GM23338 (cell line): ENCODE data around the gene MGME1. TPM values are rescaled to one million over a fixed set of nuclear protein-coding genes. Genes with fewer than 3 reads are reported as not detected.

Experiments used
- ATAC-seq: fragments of 200-7000 bp; cut with Tn5 transposase; 3 replicates; pipeline ENCODE4 v1.9.1; 2020
- DNase-seq: peaks from one replicate; pipeline ENCODE4 v3.0.0-alpha.2; 2015; ENCODE audit warnings: low spot score
- H2AFZ ChIP-seq: fragments of 200-600 bp; sonication (generic); 2 replicates; pipeline ENCODE4 v1.8.0; 2016; ENCODE audit warnings: antibody characterized with exemption, mild to moderate bottlenecking, moderate library complexity
- H3F3A ChIP-seq: fragments of 200-600 bp; sonication (generic); replicated peaks from 2 replicates; pipeline ENCODE4 v1.8.0; 2017; ENCODE audit warnings: antibody characterized with exemption, mixed run types, low read depth
- H3K27ac ChIP-seq: fragments of 200-600 bp; sonication (generic); 2 replicates; pipeline ENCODE4 v1.6.1; 2016; ENCODE audit warnings: low read depth
- H3K27me3 ChIP-seq: fragments of 200-600 bp; sonication (generic); 2 replicates; pipeline ENCODE4 v1.8.0; 2016; ENCODE audit warnings: mild to moderate bottlenecking, mixed run types, moderate library complexity; ENCODE audit not compliant: insufficient read depth
- H3K36me3 ChIP-seq: fragments of 200-600 bp; sonication (generic); 2 replicates; pipeline ENCODE4 v1.8.0; 2016; ENCODE audit warnings: mild to moderate bottlenecking; ENCODE audit not compliant: insufficient read depth
- H3K4me1 ChIP-seq: fragments of 200-600 bp; sonication (generic); 2 replicates; pipeline ENCODE4 v1.8.0; 2016; ENCODE audit warnings: mild to moderate bottlenecking, moderate library complexity; ENCODE audit not compliant: insufficient read depth
- H3K4me2 ChIP-seq: fragments of 200-600 bp; sonication (generic); 2 replicates; pipeline ENCODE4 v1.7.1; 2017; ENCODE audit warnings: mixed run types
- H3K4me3 ChIP-seq: fragments of 200-600 bp; sonication (generic); 2 replicates; pipeline ENCODE4 v1.6.1; 2016; ENCODE audit warnings: mixed run types
- H3K79me2 ChIP-seq: fragments of 200-600 bp; sonication (generic); replicated peaks from 2 replicates; pipeline ENCODE4 v1.8.0; 2017; ENCODE audit warnings: mild to moderate bottlenecking; ENCODE audit not compliant: insufficient read depth
- H3K9me2 ChIP-seq: fragments of 200-600 bp; sonication (generic); 2 replicates; pipeline ENCODE4 v1.8.0; 2017; ENCODE audit not compliant: insufficient read depth
- H4K20me1 ChIP-seq: fragments of 200-600 bp; sonication (generic); replicated peaks from 2 replicates; pipeline ENCODE4 v1.8.0; 2017; ENCODE audit warnings: mild to moderate bottlenecking; ENCODE audit not compliant: insufficient read depth
- H3K27ac Mint-ChIP-seq: 2 replicates; pipeline ENCODE4 v1.8.0; 2020; ENCODE audit warnings: inconsistent platforms, mild to moderate bottlenecking, moderate library complexity, mixed read lengths
- H3K27me3 Mint-ChIP-seq: 3 replicates; pipeline ENCODE4 v1.8.0; 2022; ENCODE audit warnings: low read depth, mild to moderate bottlenecking, moderate library complexity, mixed read lengths, inconsistent platforms; ENCODE audit not compliant: insufficient read depth, poor library complexity
- H3K36me3 Mint-ChIP-seq: 3 replicates; pipeline ENCODE4 v1.8.0; 2021; ENCODE audit warnings: low read depth, mild to moderate bottlenecking, inconsistent platforms, moderate library complexity, mixed read lengths
- H3K4me1 Mint-ChIP-seq: 3 replicates; pipeline ENCODE4 v1.8.0; 2020; ENCODE audit warnings: mild to moderate bottlenecking, inconsistent platforms, mixed read lengths
- H3K4me3 Mint-ChIP-seq: 3 replicates; pipeline ENCODE4 v1.8.0; 2021; ENCODE audit warnings: moderate library complexity, mild to moderate bottlenecking, inconsistent platforms, mixed read lengths
- H3K9me3 Mint-ChIP-seq: 3 replicates; pipeline ENCODE4 v1.8.0; 2020; ENCODE audit warnings: moderate library complexity, mild to moderate bottlenecking, inconsistent platforms, mixed read lengths
- CREB1 ChIP-seq: fragments of 250-450 bp; sonication (Bioruptor Pico); IDR thresholded peaks from 2 replicates; pipeline ENCODE4 v1.5.0; 2020; ENCODE audit warnings: low read depth, mild to moderate bottlenecking, moderate library complexity
- EZH2 ChIP-seq: fragments of 200-600 bp; sonication (generic); IDR thresholded peaks from one replicate; pipeline ENCODE4 v1.8.0; 2017; ENCODE audit warnings: antibody characterized with exemption, mild to moderate bottlenecking, low read depth; ENCODE audit not compliant: unreplicated experiment
- JUNB ChIP-seq: IDR thresholded peaks from one replicate; pipeline ENCODE4 v1.6.1; 2016; ENCODE audit warnings: antibody characterized with exemption; ENCODE audit not compliant: unreplicated experiment
- NANOG ChIP-seq: IDR thresholded peaks from 2 replicates; pipeline ENCODE4 v1.6.1; 2016; ENCODE audit warnings: antibody characterized with exemption, borderline replicate concordance
- STAT1 ChIP-seq: IDR thresholded peaks from one replicate; pipeline ENCODE4 v1.6.1; 2016; ENCODE audit warnings: antibody characterized with exemption; ENCODE audit not compliant: unreplicated experiment
- ZNF114 ChIP-seq: fragments of 250-450 bp; sonication (Bioruptor Pico); IDR thresholded peaks from 2 replicates; pipeline ENCODE4 v1.5.0; 2020; ENCODE audit warnings: mild to moderate bottlenecking, moderate library complexity
- ZNF331 ChIP-seq: fragments of 250-450 bp; sonication (Bioruptor Pico); IDR thresholded peaks from 2 replicates; pipeline ENCODE4 v1.5.0; 2020; ENCODE audit warnings: low read depth, mild to moderate bottlenecking, moderate library complexity
- polyA plus RNA-seq: library from polyadenylated mRNA; unstranded; fragments of >200 nt; fragmentation: Nextera tagmentation; extraction: Ambion mirVana; gene quantifications from 2 replicates; pipeline ENCODE4 v1.2.1, GENCODE V29; 2016
- total RNA-seq: library from RNA; depleted of rRNA; stranded (reverse); fragments of >200 nt; shearing (Covaris generic); gene quantifications from 2 replicates; pipeline ENCODE4 v1.2.3, GENCODE V29; 2014
- TF ChIP-seq, protein P1 (sequence below): IDR thresholded peaks from 2 replicates; pipeline ENCODE4 v1.6.1; 2016; ENCODE audit warnings: antibody characterized with exemption
- TF ChIP-seq, protein P2 (sequence below): IDR thresholded peaks from one replicate; pipeline ENCODE4 v1.6.1; 2018; ENCODE audit warnings: antibody characterized with exemption; ENCODE audit not compliant: unreplicated experiment
- TF ChIP-seq, protein P3 (sequence below), 2 experiments: fragments of 200-600 bp in 1 of 2; sonication (generic) in 1 of 2; conservative IDR thresholded peaks; 2 replicates each; pipeline versions ENCODE4 v1.5.1 to v1.6.1; 2016 to 2017; ENCODE audit warnings: antibody characterized with exemption in 2 of 2, low read depth in 2 of 2, mild to moderate bottlenecking in 2 of 2, moderate library complexity in 1 of 2
- TF ChIP-seq, protein P4 (sequence below): fragments of 250-450 bp; sonication (Bioruptor Pico); IDR thresholded peaks from 2 replicates; pipeline ENCODE4 v1.5.0; 2020; ENCODE audit warnings: mild to moderate bottlenecking, moderate library complexity

Gene MGME1
- total and polyA plus RNA-seq, 2 experiments from 2014 or later, result 43.1 to 56.9 TPM

DNA sequence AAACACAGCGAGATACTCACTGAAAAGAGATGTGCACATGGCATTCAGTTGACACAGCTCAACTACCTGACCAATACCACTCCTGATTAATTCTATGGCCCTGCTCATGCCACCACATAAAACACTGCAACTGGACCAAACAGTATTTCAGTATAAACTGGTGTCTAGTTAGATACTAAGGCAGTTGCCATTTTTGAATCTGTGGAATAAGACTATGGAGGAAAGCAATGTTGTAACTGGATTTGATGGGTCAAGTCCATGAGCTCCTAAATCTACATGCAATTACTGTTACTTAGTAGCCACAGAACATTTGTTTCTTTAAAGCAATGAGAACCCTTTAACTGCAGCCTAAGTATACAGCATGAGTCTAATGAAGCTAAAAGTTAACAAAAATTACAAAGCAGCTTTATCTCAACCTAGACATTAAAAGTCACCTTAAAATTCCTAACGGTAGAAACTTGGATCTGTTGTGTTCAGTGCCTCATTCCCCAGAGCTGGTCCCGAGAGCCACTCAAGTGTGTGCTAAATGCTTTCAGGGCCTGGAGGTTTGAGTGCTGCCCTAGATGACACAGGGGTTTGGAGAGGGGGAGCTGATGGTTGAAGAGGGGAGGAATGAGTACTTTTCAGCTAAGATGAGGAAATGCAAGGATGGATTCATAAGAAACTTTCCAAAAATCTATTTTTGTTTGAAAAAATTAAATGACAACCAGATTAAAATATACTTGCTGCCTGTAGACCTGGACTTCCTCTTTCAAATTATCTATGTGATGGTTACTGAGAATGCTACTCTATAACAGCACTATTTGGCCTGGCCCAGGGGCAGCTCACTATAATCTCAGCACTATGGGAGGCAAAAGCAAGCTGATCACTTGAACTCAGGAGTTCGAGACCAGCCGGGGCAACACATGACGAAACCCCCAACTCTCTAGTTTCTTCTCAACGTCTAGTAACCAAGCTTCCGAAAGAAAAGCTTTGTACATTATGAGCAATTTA is 15.8 kb upstream of the MGME1 start (continued):
- TF ChIP-seq, protein P1, sequence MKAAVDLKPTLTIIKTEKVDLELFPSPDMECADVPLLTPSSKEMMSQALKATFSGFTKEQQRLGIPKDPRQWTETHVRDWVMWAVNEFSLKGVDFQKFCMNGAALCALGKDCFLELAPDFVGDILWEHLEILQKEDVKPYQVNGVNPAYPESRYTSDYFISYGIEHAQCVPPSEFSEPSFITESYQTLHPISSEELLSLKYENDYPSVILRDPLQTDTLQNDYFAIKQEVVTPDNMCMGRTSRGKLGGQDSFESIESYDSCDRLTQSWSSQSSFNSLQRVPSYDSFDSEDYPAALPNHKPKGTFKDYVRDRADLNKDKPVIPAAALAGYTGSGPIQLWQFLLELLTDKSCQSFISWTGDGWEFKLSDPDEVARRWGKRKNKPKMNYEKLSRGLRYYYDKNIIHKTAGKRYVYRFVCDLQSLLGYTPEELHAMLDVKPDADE, result no peak

DNA sequence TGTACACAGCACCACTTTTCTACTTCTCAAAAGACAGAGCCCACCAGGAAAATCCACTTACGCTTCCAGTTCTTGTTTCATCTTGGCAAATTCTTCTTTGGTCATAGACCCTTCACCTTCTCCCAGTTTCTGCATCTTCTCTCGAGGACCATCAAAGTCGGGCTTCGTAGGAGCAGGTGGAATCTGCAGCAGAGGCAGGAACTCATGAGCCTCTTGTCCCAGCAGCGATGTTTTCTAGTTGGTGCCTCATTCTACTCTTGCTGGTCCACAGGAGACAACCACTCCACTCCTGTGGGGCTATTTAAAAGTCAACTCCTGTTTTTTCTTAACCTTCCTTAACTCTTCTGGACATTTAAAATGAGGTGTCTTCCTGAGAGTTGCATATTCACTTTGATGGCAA is 14.9 kb upstream of the MGME1 start:
- Mint-ChIP-seq H3K27me3 (peaks cover 3% of the 10 kb centered on the region), H3K36me3 (peaks cover 90% of the 10 kb centered on the region), H3K4me1 (peaks cover 12% of the 10 kb centered on the region), H3K9me3 (no peaks in the 10 kb centered on the region), H3K27ac (no peak overlapping the region), H3K4me3 (no peak overlapping the region)
- Histone ChIP-seq H3K79me2 (peaks cover 100% of the 10 kb centered on the region), H4K20me1 (peaks cover 81% of the 10 kb centered on the region), H3K27me3 (no peaks in the 10 kb centered on the region), H3K9me2 (no peaks in the 10 kb centered on the region), H3K36me3 (peaks cover 67% of the 10 kb centered on the region), H3K4me1 (peaks cover under 1% of the 10 kb centered on the region; the same call in 1 of the 2 replicates), H3K4me2 (no peak overlapping the region), H3F3A (peaks cover 30% of the 10 kb centered on the region), H2AFZ (no peak overlapping the region), H3K27ac (peak overlapping the region; percentile 47), H3K4me3 (no peak overlapping the region)
- ATAC-seq, result no peak
- no peak for DNase-seq
- TF ChIP-seq STAT1 (no peak), ZNF331 (no peak), EZH2 (no peak), ZNF114 (CRISPR knock-in tag) (no peak), JUNB (no peak), CREB1 (CRISPR knock-in tag) (no peak), NANOG (no peak)
- TF ChIP-seq, protein P2, sequence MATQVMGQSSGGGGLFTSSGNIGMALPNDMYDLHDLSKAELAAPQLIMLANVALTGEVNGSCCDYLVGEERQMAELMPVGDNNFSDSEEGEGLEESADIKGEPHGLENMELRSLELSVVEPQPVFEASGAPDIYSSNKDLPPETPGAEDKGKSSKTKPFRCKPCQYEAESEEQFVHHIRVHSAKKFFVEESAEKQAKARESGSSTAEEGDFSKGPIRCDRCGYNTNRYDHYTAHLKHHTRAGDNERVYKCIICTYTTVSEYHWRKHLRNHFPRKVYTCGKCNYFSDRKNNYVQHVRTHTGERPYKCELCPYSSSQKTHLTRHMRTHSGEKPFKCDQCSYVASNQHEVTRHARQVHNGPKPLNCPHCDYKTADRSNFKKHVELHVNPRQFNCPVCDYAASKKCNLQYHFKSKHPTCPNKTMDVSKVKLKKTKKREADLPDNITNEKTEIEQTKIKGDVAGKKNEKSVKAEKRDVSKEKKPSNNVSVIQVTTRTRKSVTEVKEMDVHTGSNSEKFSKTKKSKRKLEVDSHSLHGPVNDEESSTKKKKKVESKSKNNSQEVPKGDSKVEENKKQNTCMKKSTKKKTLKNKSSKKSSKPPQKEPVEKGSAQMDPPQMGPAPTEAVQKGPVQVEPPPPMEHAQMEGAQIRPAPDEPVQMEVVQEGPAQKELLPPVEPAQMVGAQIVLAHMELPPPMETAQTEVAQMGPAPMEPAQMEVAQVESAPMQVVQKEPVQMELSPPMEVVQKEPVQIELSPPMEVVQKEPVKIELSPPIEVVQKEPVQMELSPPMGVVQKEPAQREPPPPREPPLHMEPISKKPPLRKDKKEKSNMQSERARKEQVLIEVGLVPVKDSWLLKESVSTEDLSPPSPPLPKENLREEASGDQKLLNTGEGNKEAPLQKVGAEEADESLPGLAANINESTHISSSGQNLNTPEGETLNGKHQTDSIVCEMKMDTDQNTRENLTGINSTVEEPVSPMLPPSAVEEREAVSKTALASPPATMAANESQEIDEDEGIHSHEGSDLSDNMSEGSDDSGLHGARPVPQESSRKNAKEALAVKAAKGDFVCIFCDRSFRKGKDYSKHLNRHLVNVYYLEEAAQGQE, result no peak
- TF ChIP-seq, protein P3, sequence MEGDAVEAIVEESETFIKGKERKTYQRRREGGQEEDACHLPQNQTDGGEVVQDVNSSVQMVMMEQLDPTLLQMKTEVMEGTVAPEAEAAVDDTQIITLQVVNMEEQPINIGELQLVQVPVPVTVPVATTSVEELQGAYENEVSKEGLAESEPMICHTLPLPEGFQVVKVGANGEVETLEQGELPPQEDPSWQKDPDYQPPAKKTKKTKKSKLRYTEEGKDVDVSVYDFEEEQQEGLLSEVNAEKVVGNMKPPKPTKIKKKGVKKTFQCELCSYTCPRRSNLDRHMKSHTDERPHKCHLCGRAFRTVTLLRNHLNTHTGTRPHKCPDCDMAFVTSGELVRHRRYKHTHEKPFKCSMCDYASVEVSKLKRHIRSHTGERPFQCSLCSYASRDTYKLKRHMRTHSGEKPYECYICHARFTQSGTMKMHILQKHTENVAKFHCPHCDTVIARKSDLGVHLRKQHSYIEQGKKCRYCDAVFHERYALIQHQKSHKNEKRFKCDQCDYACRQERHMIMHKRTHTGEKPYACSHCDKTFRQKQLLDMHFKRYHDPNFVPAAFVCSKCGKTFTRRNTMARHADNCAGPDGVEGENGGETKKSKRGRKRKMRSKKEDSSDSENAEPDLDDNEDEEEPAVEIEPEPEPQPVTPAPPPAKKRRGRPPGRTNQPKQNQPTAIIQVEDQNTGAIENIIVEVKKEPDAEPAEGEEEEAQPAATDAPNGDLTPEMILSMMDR (conservative IDR thresholded peaks at IDR 0.05; ENCODE audit: low read depth in 2 of 2), result no peak
- TF ChIP-seq, protein P4, sequence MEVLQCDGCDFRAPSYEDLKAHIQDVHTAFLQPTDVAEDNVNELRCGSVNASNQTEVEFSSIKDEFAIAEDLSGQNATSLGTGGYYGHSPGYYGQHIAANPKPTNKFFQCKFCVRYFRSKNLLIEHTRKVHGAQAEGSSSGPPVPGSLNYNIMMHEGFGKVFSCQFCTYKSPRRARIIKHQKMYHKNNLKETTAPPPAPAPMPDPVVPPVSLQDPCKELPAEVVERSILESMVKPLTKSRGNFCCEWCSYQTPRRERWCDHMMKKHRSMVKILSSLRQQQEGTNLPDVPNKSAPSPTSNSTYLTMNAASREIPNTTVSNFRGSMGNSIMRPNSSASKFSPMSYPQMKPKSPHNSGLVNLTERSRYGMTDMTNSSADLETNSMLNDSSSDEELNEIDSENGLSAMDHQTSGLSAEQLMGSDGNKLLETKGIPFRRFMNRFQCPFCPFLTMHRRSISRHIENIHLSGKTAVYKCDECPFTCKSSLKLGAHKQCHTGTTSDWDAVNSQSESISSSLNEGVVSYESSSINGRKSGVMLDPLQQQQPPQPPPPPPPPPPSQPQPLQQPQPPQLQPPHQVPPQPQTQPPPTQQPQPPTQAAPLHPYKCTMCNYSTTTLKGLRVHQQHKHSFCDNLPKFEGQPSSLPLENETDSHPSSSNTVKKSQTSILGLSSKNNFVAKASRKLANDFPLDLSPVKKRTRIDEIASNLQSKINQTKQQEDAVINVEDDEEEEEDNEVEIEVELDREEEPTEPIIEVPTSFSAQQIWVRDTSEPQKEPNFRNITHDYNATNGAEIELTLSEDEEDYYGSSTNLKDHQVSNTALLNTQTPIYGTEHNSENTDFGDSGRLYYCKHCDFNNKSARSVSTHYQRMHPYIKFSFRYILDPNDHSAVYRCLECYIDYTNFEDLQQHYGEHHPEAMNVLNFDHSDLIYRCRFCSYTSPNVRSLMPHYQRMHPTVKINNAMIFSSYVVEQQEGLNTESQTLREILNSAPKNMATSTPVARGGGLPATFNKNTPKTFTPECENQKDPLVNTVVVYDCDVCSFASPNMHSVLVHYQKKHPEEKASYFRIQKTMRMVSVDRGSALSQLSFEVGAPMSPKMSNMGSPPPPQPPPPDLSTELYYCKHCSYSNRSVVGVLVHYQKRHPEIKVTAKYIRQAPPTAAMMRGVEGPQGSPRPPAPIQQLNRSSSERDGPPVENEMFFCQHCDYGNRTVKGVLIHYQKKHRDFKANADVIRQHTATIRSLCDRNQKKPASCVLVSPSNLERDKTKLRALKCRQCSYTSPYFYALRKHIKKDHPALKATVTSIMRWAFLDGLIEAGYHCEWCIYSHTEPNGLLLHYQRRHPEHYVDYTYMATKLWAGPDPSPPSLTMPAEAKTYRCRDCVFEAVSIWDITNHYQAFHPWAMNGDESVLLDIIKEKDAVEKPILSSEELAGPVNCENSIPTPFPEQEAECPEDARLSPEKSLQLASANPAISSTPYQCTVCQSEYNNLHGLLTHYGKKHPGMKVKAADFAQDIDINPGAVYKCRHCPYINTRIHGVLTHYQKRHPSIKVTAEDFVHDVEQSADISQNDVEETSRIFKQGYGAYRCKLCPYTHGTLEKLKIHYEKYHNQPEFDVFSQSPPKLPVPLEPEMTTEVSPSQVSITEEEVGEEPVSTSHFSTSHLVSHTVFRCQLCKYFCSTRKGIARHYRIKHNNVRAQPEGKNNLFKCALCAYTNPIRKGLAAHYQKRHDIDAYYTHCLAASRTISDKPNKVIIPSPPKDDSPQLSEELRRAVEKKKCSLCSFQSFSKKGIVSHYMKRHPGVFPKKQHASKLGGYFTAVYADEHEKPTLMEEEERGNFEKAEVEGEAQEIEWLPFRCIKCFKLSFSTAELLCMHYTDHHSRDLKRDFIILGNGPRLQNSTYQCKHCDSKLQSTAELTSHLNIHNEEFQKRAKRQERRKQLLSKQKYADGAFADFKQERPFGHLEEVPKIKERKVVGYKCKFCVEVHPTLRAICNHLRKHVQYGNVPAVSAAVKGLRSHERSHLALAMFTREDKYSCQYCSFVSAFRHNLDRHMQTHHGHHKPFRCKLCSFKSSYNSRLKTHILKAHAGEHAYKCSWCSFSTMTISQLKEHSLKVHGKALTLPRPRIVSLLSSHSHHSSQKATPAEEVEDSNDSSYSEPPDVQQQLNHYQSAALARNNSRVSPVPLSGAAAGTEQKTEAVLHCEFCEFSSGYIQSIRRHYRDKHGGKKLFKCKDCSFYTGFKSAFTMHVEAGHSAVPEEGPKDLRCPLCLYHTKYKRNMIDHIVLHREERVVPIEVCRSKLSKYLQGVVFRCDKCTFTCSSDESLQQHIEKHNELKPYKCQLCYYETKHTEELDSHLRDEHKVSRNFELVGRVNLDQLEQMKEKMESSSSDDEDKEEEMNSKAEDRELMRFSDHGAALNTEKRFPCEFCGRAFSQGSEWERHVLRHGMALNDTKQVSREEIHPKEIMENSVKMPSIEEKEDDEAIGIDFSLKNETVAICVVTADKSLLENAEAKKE (CRISPR knock-in tag), result no peak
